ENCODE results near the gene OTOF. TPM values are rescaled to one million over a fixed set of nuclear protein-coding genes. Genes with fewer than 3 reads are reported as not detected.

Gene OTOF
- polyA plus RNA-seq, 1 of the 3 experiments (the other 2 are of a cell fraction), result not detected

DNA sequence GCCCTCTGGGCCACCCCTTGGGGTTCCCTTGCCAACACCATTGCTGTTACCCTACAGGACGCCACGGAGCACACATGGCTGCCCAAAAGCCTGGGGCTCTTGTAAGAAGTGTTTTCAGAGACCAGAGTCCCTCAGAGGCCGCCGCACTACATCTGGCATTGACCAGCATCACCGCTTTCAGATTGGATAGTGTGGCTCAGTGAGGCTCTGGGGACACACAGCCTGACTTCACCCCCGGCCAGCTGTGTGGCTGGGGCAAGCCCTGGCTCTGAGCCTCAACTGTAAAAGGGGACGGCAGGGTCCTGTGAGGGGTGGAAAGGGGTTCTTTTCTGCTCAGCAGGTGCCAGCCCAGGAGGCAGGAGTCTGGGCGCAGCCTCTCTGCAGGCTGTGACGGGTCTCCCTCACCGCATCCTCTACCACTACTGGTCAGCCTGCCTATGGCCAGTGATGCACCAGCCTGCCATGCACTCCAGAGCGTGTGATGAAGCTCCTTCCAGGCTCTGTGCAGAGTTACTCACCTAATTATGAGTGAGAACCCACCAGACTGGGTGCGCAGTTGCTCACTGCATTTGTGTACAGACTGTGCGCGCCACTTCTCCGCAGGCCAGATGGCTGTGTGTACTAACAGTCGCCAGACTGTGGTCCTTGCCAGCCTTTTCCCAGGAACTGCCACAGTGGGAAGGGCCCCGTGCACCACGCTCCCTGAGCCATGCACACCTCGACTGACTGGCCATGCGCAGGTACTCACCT, 10.7 kb upstream of the OTOF start:
- H3K27me3 ChIP-seq (ENCODE audit: insufficient read depth), result peaks cover 27% of the 10 kb centered on the region; the same call in 1 of the 2 replicates
- no peak overlapping the region for H3K4me3 ChIP-seq (ENCODE audit: low read depth in 2 of 2, low read length in 1 of 2)
- H3K9ac ChIP-seq, result no peak overlapping the region
- no peaks in the 10 kb centered on the region for H3K79me2 ChIP-seq (ENCODE audit: insufficient read depth)
- no peak overlapping the region for H3K27ac ChIP-seq (ENCODE audit: low read depth in 2 of 2, low read length in 1 of 2)
- H2AFZ ChIP-seq (ENCODE audit: low read depth), result no peak overlapping the region
- TF ChIP-seq YY1 (IDR thresholded peaks at IDR 0.05; ENCODE audit: low read depth) (no peak), EZH2phosphoT487 (IDR thresholded peaks at IDR 0.05; ENCODE audit: borderline replicate concordance, low read depth) (no peak), FOXJ3 (CRISPR knock-in tag; IDR thresholded peaks at IDR 0.05) (no peak), NRF1 (IDR thresholded peaks at IDR 0.05; ENCODE audit: low read depth, low read length) (no peak), MEF2A (IDR thresholded peaks at IDR 0.05; ENCODE audit: borderline replicate concordance, low read depth) (no peak), FOXM1 (IDR thresholded peaks at IDR 0.05; ENCODE audit: low read depth) (no peak), USF2 (IDR thresholded peaks at IDR 0.05; ENCODE audit: borderline replicate concordance, low read depth, low read length) (no peak)
- ChIA-PET POLR2A (no interaction called here), CTCF (interaction anchor here (1.1 kb wide), 1 partner anchor 89 kb away, joined by 3 read pairs; no protein-coding TSS in a partner anchor)
- no peaks in the 10 kb centered on the region for H3F3A ChIP-seq (replicated peaks; ENCODE audit: insufficient read depth)
- no peak overlapping the region for H3K4me2 ChIP-seq
- no peaks in the 10 kb centered on the region for H3K36me3 ChIP-seq (replicated peaks in 1 of 2; ENCODE audit: control insufficient read depth in 1 of 2, insufficient read depth in 2 of 2, low read length in 1 of 2)
- no peaks in the 10 kb centered on the region for H4K20me1 ChIP-seq (ENCODE audit: insufficient read depth)
- H3K4me1 ChIP-seq (ENCODE audit: control insufficient read depth in 1 of 2, insufficient read depth in 2 of 2, low read depth in 1 of 2, low read length in 1 of 2), result no peaks in the 10 kb centered on the region
- H3K9me2 ChIP-seq, result no peaks in the 10 kb centered on the region
- 33% methylated on average over 6 of the region's 20 CpGs for WGBS (ENCODE audit: low lambda C conversion rate)
- no peak for DNase-seq
- H3K9me3 ChIP-seq, result no peaks in the 10 kb centered on the region

- Histone ChIP-seq H3K27ac (ENCODE audit: low read depth in 2 of 2, low read length in 1 of 2) (no peak overlapping the region), H3K9me3 (no peaks in the 10 kb centered on the region), H3F3A (replicated peaks; ENCODE audit: insufficient read depth) (no peaks in the 10 kb centered on the region), H3K4me3 (ENCODE audit: low read depth in 2 of 2, low read length in 1 of 2) (no peak overlapping the region), H3K9me2 (no peaks in the 10 kb centered on the region), H3K27me3 (ENCODE audit: insufficient read depth) (peaks cover 27% of the 10 kb centered on the region; the same call in 1 of the 2 replicates), H3K4me1 (ENCODE audit: control insufficient read depth in 1 of 2, insufficient read depth in 2 of 2, low read depth in 1 of 2, low read length in 1 of 2) (no peaks in the 10 kb centered on the region), H3K4me2 (no peak overlapping the region), H2AFZ (ENCODE audit: low read depth) (no peak overlapping the region), H3K9ac (no peak overlapping the region), H3K79me2 (ENCODE audit: insufficient read depth) (no peaks in the 10 kb centered on the region), H4K20me1 (ENCODE audit: insufficient read depth) (no peaks in the 10 kb centered on the region), H3K36me3 (replicated peaks in 1 of 2; ENCODE audit: control insufficient read depth in 1 of 2, insufficient read depth in 2 of 2, low read length in 1 of 2) (no peaks in the 10 kb centered on the region)
- TF ChIP-seq NRF1 (IDR thresholded peaks at IDR 0.05; ENCODE audit: low read depth, low read length) (no peak), RXRA (IDR thresholded peaks at IDR 0.05; ENCODE audit: borderline replicate concordance, low read depth) (no peak), FOSL2 (IDR thresholded peaks at IDR 0.05; ENCODE audit: borderline replicate concordance, low read depth) (no peak), EP300 (IDR thresholded peaks at IDR 0.05; ENCODE audit: borderline replicate concordance in 1 of 2, low read depth in 1 of 2, low read length in 1 of 2) (no peak), FOXM1 (IDR thresholded peaks at IDR 0.05; ENCODE audit: low read depth) (no peak), TAF1 (IDR thresholded peaks at IDR 0.05; ENCODE audit: borderline replicate concordance, low read depth, low read length) (no peak), GATA2 (CRISPR knock-in tag; IDR thresholded peaks at IDR 0.05) (no peak), YY1 (IDR thresholded peaks at IDR 0.05; ENCODE audit: low read depth) (no peak), MAX (IDR thresholded peaks at IDR 0.05; ENCODE audit: low read depth) (no peak), POLR2AphosphoS5 (IDR thresholded peaks at IDR 0.05; ENCODE audit: low read depth, low read length) (no peak), CHD2 (IDR thresholded peaks at IDR 0.05; ENCODE audit: low read length, partially characterized antibody) (no peak), RCOR1 (IDR thresholded peaks at IDR 0.05; ENCODE audit: low read length) (no peak), SIN3A (IDR thresholded peaks at IDR 0.05; ENCODE audit: borderline replicate concordance, low read depth, low read length) (no peak), RFX5 (IDR thresholded peaks at IDR 0.05; ENCODE audit: low read length) (no peak), SMC3 (IDR thresholded peaks at IDR 0.05; ENCODE audit: low read depth, low read length) (no peak), FOXJ3 (CRISPR knock-in tag; IDR thresholded peaks at IDR 0.05) (no peak)
- TF ChIP-seq, protein P1, sequence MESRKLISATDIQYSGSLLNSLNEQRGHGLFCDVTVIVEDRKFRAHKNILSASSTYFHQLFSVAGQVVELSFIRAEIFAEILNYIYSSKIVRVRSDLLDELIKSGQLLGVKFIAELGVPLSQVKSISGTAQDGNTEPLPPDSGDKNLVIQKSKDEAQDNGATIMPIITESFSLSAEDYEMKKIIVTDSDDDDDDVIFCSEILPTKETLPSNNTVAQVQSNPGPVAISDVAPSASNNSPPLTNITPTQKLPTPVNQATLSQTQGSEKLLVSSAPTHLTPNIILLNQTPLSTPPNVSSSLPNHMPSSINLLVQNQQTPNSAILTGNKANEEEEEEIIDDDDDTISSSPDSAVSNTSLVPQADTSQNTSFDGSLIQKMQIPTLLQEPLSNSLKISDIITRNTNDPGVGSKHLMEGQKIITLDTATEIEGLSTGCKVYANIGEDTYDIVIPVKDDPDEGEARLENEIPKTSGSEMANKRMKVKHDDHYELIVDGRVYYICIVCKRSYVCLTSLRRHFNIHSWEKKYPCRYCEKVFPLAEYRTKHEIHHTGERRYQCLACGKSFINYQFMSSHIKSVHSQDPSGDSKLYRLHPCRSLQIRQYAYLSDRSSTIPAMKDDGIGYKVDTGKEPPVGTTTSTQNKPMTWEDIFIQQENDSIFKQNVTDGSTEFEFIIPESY (IDR thresholded peaks at IDR 0.05; ENCODE audit: borderline replicate concordance, low read depth), result no peak
- TF ChIP-seq, protein P2, sequence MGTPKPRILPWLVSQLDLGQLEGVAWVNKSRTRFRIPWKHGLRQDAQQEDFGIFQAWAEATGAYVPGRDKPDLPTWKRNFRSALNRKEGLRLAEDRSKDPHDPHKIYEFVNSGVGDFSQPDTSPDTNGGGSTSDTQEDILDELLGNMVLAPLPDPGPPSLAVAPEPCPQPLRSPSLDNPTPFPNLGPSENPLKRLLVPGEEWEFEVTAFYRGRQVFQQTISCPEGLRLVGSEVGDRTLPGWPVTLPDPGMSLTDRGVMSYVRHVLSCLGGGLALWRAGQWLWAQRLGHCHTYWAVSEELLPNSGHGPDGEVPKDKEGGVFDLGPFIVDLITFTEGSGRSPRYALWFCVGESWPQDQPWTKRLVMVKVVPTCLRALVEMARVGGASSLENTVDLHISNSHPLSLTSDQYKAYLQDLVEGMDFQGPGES (IDR thresholded peaks at IDR 0.05; ENCODE audit: low read depth, low read length), result no peak
- no peak for DNase-seq
- ChIA-PET POLR2A (no interaction called here), CTCF (interaction anchor here (1.2 to 3.2 kb wide), 3 partner anchors 9 to 91 kb away, joined by 4 to 10 read pairs (median 4); partner anchors contain the start of gene OTOF)
- 56% methylated on average over 5 of the region's 5 CpGs for WGBS (ENCODE audit: low lambda C conversion rate)
Observed at GRCh38 chr2:26487192-26487591, 9.3 kb upstream of the OTOF start.

Measured in SK-N-SH (cell line).